Measurements from ENCODE around the gene BET1L.

DNA sequence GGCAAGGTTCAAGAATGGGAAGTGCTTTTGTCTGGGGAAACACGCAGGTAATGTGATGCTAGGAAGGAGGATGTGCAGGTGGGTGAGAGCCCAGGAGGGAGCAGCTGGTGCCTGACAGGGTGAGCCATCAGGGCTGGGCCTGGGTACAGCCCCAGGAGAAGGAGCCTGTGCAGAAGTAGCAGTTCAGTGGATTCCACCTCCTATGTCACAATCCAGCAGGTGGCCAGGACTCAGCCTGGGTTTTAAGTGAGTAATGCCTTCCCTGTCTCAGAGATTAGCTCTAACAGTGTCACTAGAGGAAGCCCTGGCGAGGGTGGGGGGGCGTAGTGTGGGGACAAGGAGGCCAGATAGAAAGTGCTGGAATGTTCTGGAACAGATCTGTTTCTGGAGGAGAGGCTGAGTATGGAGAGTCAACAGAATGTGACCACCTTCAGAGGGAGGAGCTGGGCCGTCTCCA lies 8.4 kb upstream of the BET1L start:
- no peak for TF ChIP-seq EZH2 (IDR thresholded peaks at IDR 0.05; ENCODE audit: insufficient read depth, poor library complexity, severe bottlenecking)
- TF ChIP-seq EZH2phosphoT487 (IDR thresholded peaks at IDR 0.05; ENCODE audit: insufficient read depth, low read depth): no peak

All from GM23248 (cell line).